ENCODE data around the gene EFCAB9. TPM values are rescaled to one million over a fixed set of nuclear protein-coding genes. Genes with fewer than 3 reads are reported as not detected.
"Not testable (repeated sequence)": the region's sequence is repeated elsewhere in the genome, so short reads cannot be mapped to it uniquely, and the experiment has no call there.

EFCAB9 gene
- total and polyA plus RNA-seq, 5 donors, result not detected

DNA sequence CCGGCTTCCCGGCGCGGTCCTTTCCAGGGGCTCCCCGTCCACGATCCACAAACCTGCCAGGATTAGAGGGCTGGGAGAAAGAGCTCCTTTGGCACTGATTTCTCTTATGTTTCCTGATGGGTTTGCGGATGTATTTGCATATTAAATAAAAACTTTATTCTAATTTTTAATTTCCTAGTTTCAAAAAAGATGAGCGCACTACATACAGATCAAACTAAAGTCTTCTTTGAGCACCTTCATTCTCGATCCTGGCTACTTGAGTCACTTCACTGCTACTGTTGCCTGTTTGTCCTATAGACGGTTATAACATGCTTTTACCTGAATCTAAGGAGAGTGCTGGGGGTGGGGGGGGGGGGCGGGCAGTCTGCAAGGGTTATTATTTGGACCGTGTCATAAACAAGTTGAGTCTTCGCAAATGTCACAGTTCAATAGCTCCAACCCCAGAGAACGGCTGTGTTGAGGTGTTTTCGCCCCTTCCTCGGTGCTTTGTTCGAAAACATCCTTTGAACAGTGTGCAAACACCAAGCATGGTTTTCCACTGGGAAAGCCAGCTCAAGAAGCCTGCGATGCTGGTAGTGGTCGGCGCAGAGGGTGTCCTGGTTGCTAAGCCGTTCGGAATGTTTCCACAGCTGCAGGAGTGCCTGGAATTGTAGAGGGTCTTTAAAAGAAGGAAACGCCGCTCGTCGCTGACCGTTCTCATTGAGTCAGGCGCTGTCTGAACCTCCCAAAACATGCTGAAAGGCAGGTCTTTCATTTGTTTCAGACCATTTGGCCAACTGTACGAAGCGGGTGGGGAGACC lies 4.9 kb upstream of the EFCAB9 start:
- Histone ChIP-seq H3K4me3 (ENCODE audit: low read length) (no peak overlapping the region), H3K4me1 (ENCODE audit: control insufficient read depth, insufficient read depth, low read length) (peaks cover 3% of the 10 kb centered on the region), H3K27me3 (ENCODE audit: control insufficient read depth, insufficient read depth) (no peaks in the 10 kb centered on the region), H3K9me3 (ENCODE audit: control insufficient read depth, low read length) (no peaks in the 10 kb centered on the region), H3K27ac (ENCODE audit: low read length) (no peak overlapping the region)
- intact Hi-C loops (cut with DNase I), result loop anchor here (2.0 to 10.0 kb wide), 6 partner anchors 82 to 277 kb away; partner anchors contain the start of gene UBTD2 (in 2 of the 4)
- no peak for DNase-seq
- ATAC-seq, result no peak
- WGBS, result 45% methylated on average over 30 of the region's 30 CpGs

DNA sequence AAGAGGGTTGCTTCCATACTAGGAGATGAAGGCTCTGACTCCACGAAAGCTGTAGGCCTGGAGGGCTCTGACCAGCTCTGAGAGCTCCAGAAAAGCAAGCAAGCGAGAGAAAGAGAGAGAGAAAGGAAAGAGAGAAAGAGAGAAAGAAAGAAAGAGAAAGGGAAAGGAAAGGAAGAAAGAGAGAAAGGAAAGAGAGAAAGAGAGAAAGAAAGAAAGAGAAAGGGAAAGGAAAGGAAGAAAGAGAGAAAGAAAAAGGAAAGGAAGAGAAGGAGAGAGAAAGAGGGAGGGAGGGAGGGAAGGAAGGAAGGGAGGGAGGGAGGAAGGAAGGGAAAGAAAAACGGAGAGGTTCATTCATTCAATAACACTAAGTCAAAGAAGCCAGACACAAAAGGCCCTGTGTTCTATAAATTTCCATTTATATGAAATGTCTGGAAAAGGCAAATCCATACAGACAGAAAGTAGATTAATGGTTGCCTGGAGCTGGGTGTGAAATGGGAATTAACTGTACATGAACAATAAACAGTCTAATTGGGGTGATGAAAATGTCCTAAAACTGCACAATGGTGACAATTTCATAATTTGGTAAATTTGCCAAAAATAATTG lies 4.2 kb upstream of the EFCAB9 start:
- no peaks in the 10 kb centered on the region for H3K27me3 ChIP-seq (ENCODE audit: control insufficient read depth, insufficient read depth)
- intact Hi-C loops (cut with DNase I), result loop anchor here (2.0 to 10.0 kb wide), 6 partner anchors 82 to 277 kb away; partner anchors contain the start of gene UBTD2 (in 2 of the 4)
- WGBS, result 66% methylated on average over 3 of the region's 3 CpGs

DNA sequence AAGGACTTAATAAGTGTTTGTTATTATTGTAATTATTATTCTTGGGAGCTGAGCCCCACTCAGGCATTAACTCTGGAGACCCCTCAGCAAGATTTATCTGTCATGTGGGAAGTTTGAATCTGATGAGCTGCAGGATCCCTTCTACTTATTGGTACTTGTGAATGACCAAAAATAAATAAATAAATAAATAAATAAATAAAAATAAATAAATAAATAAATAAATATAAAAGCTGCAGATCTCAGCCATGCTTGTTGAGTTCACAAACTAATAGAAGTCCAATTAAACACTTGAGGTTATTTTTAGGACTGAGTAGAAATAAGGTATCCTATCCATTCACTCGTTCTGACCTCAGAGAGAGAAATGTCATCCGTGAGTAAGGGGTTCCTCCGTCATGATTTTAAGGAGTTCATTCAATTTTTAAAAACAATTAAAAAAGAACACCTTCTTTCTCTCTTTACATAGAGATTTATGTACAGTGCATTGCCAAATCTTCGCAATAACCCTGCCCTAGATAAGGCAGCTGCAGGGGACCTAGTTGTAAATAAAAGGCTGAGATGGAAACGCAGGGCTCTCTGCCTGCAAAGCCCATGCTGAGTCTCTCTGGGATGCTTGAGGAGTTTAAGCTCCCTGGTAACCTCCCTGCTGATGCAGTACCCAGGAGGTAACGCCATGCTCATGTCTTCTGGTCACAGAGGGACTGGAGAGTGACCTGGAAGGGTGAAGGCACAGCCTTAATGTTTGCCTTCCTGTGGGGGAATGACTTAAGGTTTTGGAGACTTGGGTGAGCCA lies 1.2 kb downstream of the EFCAB9 start:
- DNase-seq, result no peak
- intact Hi-C loops (cut with DNase I), result no loop called here
- no peak for ATAC-seq
- no peaks in the 10 kb centered on the region for H3K9me3 ChIP-seq (ENCODE audit: control insufficient read depth, low read length)
- no peaks in the 10 kb centered on the region for H3K27me3 ChIP-seq (ENCODE audit: control insufficient read depth, insufficient read depth)
- H3K27ac ChIP-seq (ENCODE audit: low read length), result no peak overlapping the region
- H3K4me1 ChIP-seq (ENCODE audit: control insufficient read depth, insufficient read depth, low read length), result no peaks in the 10 kb centered on the region
- WGBS, result 75% methylated on average over 6 of the region's 6 CpGs
- H3K4me3 ChIP-seq (ENCODE audit: low read length), result no peak overlapping the region

More for the DNA sequence above, 4.2 kb upstream of the EFCAB9 start:
- ATAC-seq (no peak), DNase-seq (no peak)
- Histone ChIP-seq H3K27ac (ENCODE audit: low read length) (no peak overlapping the region), H3K4me1 (ENCODE audit: control insufficient read depth, insufficient read depth, low read length) (peaks cover 3% of the 10 kb centered on the region), H3K9me3 (ENCODE audit: control insufficient read depth, low read length) (no peaks in the 10 kb centered on the region), H3K4me3 (ENCODE audit: low read length) (no peak overlapping the region)

DNA sequence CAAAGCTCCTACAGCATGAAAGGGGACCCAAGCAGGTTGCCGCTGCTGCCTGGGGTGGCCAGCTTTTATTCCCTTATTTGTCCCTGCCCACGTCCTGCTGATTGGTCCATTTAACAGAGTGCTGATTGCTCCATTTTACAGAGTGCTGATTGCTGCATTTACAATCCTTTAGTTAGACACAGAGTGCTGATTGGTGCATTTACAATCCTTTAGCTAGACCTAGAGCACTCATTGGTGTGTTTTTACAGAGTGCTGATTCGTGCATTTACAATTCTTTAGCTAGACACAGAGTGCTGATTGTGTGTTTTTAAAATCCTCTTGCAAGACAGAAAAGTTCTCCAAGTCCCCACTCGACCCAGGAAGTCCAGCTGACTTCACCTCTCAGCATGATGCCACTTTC lies 3.8 kb downstream of the EFCAB9 start:
- ATAC-seq; H3K27me3 ChIP-seq (ENCODE audit: control insufficient read depth, insufficient read depth); H3K27ac ChIP-seq (ENCODE audit: low read length); intact Hi-C loops (cut with DNase I); H3K4me3 ChIP-seq (ENCODE audit: low read length); DNase-seq; H3K4me1 ChIP-seq (ENCODE audit: control insufficient read depth, insufficient read depth, low read length); H3K9me3 ChIP-seq (ENCODE audit: control insufficient read depth, low read length): not testable (repeated sequence)
- WGBS, result 83% methylated on average over 4 of the region's 4 CpGs

DNA sequence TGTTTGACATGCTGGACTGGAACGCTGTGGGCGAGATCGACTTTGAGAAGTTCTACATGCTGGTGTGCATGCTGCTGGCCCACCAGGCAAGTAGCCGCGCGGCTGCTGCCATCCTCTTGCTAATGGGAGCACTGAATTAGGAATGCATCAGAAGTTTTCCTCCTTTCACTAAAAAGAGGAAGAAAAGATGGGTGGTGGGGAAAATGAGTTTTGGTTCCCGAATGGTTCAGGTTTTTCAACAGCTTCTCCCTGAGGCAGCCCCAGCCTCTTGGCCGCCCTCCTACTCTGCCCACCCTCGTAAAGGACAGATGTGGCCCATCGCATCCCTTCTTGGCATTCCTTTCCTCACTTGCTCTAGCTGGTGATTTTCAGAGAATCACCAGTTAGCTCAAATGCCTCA lies 5.5 kb downstream of the EFCAB9 start:
- intact Hi-C loops (cut with DNase I), result no loop called here
- H3K4me3 ChIP-seq (ENCODE audit: low read length), result no peak overlapping the region
- H3K9me3 ChIP-seq (ENCODE audit: control insufficient read depth, low read length), result no peaks in the 10 kb centered on the region
- no peaks in the 10 kb centered on the region for H3K4me1 ChIP-seq (ENCODE audit: control insufficient read depth, insufficient read depth, low read length)
- DNase-seq (no peak), ATAC-seq (no peak)
- WGBS, result 82% methylated on average over 10 of the region's 10 CpGs
- H3K27me3 ChIP-seq (ENCODE audit: control insufficient read depth, insufficient read depth), result no peaks in the 10 kb centered on the region
- H3K27ac ChIP-seq (ENCODE audit: low read length), result no peak overlapping the region

DNA sequence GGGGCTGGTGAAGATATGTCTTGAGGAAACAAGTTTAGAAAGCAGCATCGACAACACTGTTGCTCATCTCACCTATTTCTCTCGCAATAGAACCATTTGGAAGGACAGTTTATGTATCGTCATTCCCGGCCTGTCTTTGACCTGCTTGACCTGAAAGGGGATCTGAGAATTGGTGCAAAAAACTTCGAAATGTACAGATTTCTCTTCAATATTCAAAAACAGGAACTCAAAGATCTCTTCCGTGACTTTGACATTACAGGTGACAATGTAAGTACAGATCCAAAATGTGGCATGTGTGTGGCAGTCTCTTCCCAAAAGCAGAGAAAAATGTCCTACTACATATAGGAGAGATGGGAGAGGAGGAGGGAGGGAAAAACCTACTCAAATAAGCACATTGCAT lies 6.5 kb downstream of the EFCAB9 start:
- Histone ChIP-seq H3K9me3 (ENCODE audit: control insufficient read depth, low read length) (no peaks in the 10 kb centered on the region), H3K27me3 (ENCODE audit: control insufficient read depth, insufficient read depth) (no peaks in the 10 kb centered on the region), H3K4me3 (ENCODE audit: low read length) (no peak overlapping the region), H3K4me1 (ENCODE audit: control insufficient read depth, insufficient read depth, low read length) (no peaks in the 10 kb centered on the region), H3K27ac (ENCODE audit: low read length) (no peak overlapping the region)
- DNase-seq, result no peak
- intact Hi-C loops (cut with DNase I), result loop anchor here in 1 of 4 donors (10.0 kb wide), 1 partner anchor 64 kb away; no protein-coding TSS in a partner anchor
- 86% methylated on average over 6 of the region's 6 CpGs for WGBS
- ATAC-seq, result no peak

DNA sequence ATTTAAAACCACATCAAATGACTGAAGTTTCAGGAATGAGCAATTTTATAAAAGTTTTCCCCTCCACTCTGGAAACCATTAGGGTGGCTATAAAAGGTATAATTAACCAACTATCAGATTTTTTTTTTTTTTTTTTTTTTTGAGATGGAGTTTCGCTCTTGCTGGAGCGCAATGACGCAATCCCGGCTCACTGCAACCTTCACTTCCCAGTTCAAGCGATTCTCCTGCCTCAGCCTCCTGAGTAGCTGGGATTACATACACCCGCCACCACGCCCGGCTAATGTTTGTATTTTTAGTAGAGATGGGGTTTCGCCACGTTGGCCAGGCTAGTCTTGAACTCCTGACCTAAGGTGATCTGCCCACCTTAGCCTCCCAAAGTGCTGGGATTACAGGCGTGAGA lies 12.0 kb downstream of the EFCAB9 start:
- not testable (repeated sequence) for H3K4me3 ChIP-seq (ENCODE audit: low read length); ATAC-seq; H3K27ac ChIP-seq (ENCODE audit: low read length); H3K9me3 ChIP-seq (ENCODE audit: control insufficient read depth, low read length); H3K4me1 ChIP-seq (ENCODE audit: control insufficient read depth, insufficient read depth, low read length); DNase-seq; H3K27me3 ChIP-seq (ENCODE audit: control insufficient read depth, insufficient read depth)
- 92% methylated on average over 11 of the region's 11 CpGs for WGBS
- intact Hi-C loops (cut with DNase I), result loop anchor here in 1 of 4 donors (10.0 kb wide), 1 partner anchor 59 kb away; no protein-coding TSS in a partner anchor

DNA sequence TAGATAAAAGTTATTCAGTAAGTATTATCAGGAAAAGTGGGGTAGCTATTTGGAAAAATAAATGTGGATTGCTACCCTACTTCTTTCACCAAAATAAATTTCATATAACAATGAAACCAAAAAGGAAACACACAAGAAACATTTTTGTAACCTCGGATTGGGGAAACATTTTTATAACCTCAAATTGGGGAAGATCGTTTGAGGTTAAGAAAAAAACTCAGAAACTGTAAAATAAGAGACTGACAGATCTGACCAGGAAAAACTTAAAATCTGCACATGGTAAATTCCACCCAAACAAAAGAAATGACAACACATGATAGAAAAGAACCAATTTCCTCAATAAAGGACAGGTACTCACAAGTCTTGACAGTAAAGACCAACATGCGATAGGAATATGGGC lies 13.5 kb downstream of the EFCAB9 start:
- no peak overlapping the region for H3K27ac ChIP-seq (ENCODE audit: low read length)
- no peak for DNase-seq
- H3K9me3 ChIP-seq (ENCODE audit: control insufficient read depth, low read length), result no peaks in the 10 kb centered on the region
- intact Hi-C loops (cut with DNase I), result loop anchor here in 1 of 4 donors (10.0 kb wide), 1 partner anchor 57 kb away; no protein-coding TSS in a partner anchor
- WGBS, result 58% methylated on average over 3 of the region's 3 CpGs
- ATAC-seq, result no peak
- peaks cover 2% of the 10 kb centered on the region for H3K4me1 ChIP-seq (ENCODE audit: control insufficient read depth, insufficient read depth, low read length)
- H3K4me3 ChIP-seq (ENCODE audit: low read length), result no peak overlapping the region
- no peaks in the 10 kb centered on the region for H3K27me3 ChIP-seq (ENCODE audit: control insufficient read depth, insufficient read depth)

DNA sequence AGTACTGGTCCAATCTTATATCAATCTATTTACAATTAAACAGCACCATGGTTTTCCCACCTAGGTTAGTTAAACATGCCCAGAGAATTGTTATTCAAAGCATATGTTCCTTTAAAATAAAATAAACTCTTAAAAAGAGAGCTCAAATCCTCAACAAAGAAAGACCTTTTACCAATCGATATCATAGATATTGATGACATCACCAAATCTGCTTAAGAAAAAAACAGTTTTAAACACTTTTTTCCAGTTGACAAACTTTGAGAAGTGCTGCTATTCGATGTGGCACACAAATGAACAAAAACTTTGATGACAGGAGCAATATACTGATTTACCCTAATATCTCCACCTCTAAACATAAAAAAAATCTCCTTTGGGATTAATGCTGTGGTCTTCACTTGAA lies 15.7 kb downstream of the EFCAB9 start:
- WGBS, result 96% methylated on average over 2 of the region's 2 CpGs
- H3K27me3 ChIP-seq (ENCODE audit: control insufficient read depth, insufficient read depth), result no peaks in the 10 kb centered on the region
- intact Hi-C loops (cut with DNase I), result loop anchor here in 1 of 4 donors (10.0 kb wide), 1 partner anchor 55 kb away; no protein-coding TSS in a partner anchor
- peaks cover 2% of the 10 kb centered on the region for H3K4me1 ChIP-seq (ENCODE audit: control insufficient read depth, insufficient read depth, low read length)
- H3K27ac ChIP-seq (ENCODE audit: low read length), result no peak overlapping the region
- ATAC-seq (no peak), DNase-seq (no peak)
- H3K9me3 ChIP-seq (ENCODE audit: control insufficient read depth, low read length), result no peaks in the 10 kb centered on the region
- no peak overlapping the region for H3K4me3 ChIP-seq (ENCODE audit: low read length)

DNA sequence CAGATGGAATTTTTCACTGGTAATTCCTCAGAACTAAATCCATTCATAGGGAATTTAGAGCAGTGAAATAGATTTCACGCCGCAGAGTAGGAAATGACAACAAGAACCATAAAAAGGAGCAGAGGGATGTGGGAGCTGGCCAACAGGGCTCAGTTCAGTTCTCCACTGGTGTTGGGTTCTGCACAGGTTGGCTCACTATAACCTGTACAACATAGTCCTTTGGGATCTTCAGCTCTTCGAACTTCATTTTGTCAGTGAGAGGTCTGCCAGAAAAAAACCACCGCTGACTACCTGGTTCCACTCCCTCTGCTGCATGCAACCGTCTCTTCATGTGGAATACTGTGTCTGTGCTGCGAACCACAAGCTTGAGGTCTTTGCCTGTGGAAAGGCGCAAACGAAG lies 17.7 kb downstream of the EFCAB9 start:
- Histone ChIP-seq H3K9me3 (ENCODE audit: control insufficient read depth, low read length) (no peaks in the 10 kb centered on the region), H3K4me3 (ENCODE audit: low read length) (no peak overlapping the region), H3K27me3 (ENCODE audit: control insufficient read depth, insufficient read depth) (no peaks in the 10 kb centered on the region), H3K4me1 (ENCODE audit: control insufficient read depth, insufficient read depth, low read length) (peaks cover 1% of the 10 kb centered on the region), H3K27ac (ENCODE audit: low read length) (no peak overlapping the region)
- DNase-seq, result no peak
- intact Hi-C loops (cut with DNase I), result no loop called here
- ATAC-seq, result no peak
- WGBS, result 92% methylated on average over 8 of the region's 8 CpGs

DNA sequence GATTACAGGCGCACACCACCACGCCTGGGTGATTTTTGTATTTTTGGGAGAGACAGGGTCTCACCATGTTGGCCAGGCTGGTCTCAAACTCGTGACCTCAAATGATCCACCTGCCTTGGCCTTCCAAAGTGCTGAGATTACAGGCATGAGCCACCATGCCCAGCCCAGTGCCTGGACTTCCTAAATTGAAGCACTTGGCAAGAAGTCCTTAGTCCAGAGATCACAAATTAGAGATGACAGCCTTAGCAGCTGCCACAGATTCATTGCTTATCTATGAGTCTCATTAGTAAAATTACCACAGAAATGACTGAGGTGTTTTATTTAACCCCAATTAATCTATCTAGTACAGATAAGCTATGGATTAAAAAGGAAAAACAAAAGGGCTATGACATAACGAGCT lies 19.2 kb downstream of the EFCAB9 start:
- ATAC-seq, result no peak
- intact Hi-C loops (cut with DNase I), result no loop called here
- Histone ChIP-seq H3K4me3 (ENCODE audit: low read length) (no peak overlapping the region), H3K27me3 (ENCODE audit: control insufficient read depth, insufficient read depth) (no peaks in the 10 kb centered on the region), H3K27ac (ENCODE audit: low read length) (no peak overlapping the region), H3K9me3 (ENCODE audit: control insufficient read depth, low read length) (no peaks in the 10 kb centered on the region), H3K4me1 (ENCODE audit: control insufficient read depth, insufficient read depth, low read length) (no peaks in the 10 kb centered on the region)
- WGBS, result 93% methylated on average over 4 of the region's 4 CpGs
- no peak for DNase-seq
